Pancreas (tissue), 10 donors: Measurements from ENCODE around the gene ARL6. TPM values are rescaled to one million over a fixed set of nuclear protein-coding genes. Genes with fewer than 3 reads are reported as not detected.

Experiments
- ATAC-seq, 4 donors: fragments of 200-7000 bp; cut with Tn5 transposase; one replicate each; pipeline versions ENCODE4 v1.8.0 to v1.9.1; 2020; ENCODE audit warnings: mild to moderate bottlenecking in 4 of 4, moderate library complexity in 4 of 4
- DNase-seq, 6 donors: peaks; one replicate each; pipeline ENCODE4 v3.0.0-alpha.2; 2020
- FAIRE-seq: peaks from 2 replicates; lab custom pipeline; 2012; peaks lifted over from hg19 to GRCh38; lab: Jason Lieb, UNC
- H3K27ac ChIP-seq, 4 donors: fragments of 200-600 bp; sonication (generic); 1 replicate in 3 of 4; 2 replicates in 1 of 4; pipeline versions ENCODE4 v1.5.0 to v1.8.0; 2020
- H3K27me3 ChIP-seq, 4 donors: fragments of 200-600 bp; one replicate each; pipeline ENCODE4 v1.8.0; 2021
- H3K36me3 ChIP-seq, 3 donors: fragments of 200-600 bp; sonication (generic) in 1 of 3; one replicate each; pipeline versions ENCODE4 v1.5.0 to v1.8.0; 2020 to 2021
- H3K4me1 ChIP-seq, 3 donors: fragments of 200-600 bp; one replicate each; pipeline ENCODE4 v1.8.0; 2021
- H3K4me3 ChIP-seq, 4 donors: fragments of 200-600 bp; sonication (generic) in 2 of 4; one replicate each; pipeline versions ENCODE4 v1.5.0 to v1.8.0; 2020 to 2021
- H3K9me3 ChIP-seq, 4 donors: fragments of 200-600 bp; one replicate each; pipeline ENCODE4 v1.8.0; 2021
- WGBS, 2 donors: extraction: QIAGEN DNeasy Blood & Tissue Kit; methylation state at CpG; one replicate each; pipeline ENCODE4 v1.1.7; 2013; 5-methylcytosine and 5-hydroxymethylcytosine counted together
- intact Hi-C, 3 donors: fragments of 100-400 bp; cut with DNase I; formaldehyde crosslinking; loops; one replicate each; pipeline versions ENCODE4 v1.11.1 to v1.14.2; 2022
- polyA plus RNA-seq, 2 donors: library from polyadenylated mRNA; stranded (reverse); fragments of 200-250 nt; gene quantifications; one replicate each; pipeline ENCODE4 v1.2.3, GENCODE V29; 2013
- total RNA-seq, 6 donors: library from RNA; stranded (reverse); fragmentation: NEBNext Ultra II Directional in 4 of 6; extraction: Animal tissue kit (Norgen Biotek cat#: 25700) in 4 of 6; gene quantifications; one replicate each; pipeline versions ENCODE4 v1.2.1 to v1.2.4, GENCODE V29; 2021 to 2023
- TF ChIP-seq, protein P1 (sequence below), 4 donors: fragments of 200-600 bp; sonication (generic) in 3 of 4; IDR thresholded peaks; one replicate each; pipeline versions ENCODE4 v1.5.0 to v1.8.0; 2021; ENCODE audit warnings: antibody characterized with exemption in 4 of 4
- donor health status: healthy with polysubstance abuse.
- donor health status: DM: no; HTN: no; CAD: no; lungs with moderate emphysema.
- donor health status: DM: no; HTN: no; CAD: no.
- donor health status: control.
- donor health status: control.
- donor health status: Bipolar disorder and iron deficiency.
- donor health status: DM: yes; HTN: yes; CAD: no.
- donor health status: DM: no; HTN: no; CAD: no.
- donor health status: DM: no; HTN: no; CAD: no.
- donor health status: DM: yes; HTN: yes; CAD: no.

ARL6 gene
- total and polyA plus RNA-seq, 8 donors, result 1.5 to 6.7 (median 2.8) TPM

DNA sequence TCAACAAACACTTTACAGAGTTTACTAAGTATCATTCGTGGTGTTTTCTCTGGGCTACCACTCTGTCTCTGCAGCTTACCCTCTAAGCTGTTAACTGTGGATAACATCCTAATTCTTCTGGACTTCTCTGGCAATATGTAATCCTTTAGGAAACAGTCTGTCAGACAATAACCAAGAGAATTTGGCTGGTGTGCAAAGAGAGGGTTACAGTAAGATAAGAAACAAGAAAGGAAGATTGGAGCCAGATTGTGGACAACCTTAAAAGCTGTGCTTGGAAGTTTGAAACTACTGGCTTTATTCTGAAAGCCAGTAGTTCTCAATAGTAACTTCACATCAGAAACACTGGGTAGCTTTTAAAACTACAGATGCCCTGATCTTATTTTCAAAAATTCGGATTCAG lies 778 bp downstream of the ARL6 start:
- intact Hi-C loops, result no loop called here
- no peak for ATAC-seq
- DNase-seq, result no peak
- TF ChIP-seq, protein P1, sequence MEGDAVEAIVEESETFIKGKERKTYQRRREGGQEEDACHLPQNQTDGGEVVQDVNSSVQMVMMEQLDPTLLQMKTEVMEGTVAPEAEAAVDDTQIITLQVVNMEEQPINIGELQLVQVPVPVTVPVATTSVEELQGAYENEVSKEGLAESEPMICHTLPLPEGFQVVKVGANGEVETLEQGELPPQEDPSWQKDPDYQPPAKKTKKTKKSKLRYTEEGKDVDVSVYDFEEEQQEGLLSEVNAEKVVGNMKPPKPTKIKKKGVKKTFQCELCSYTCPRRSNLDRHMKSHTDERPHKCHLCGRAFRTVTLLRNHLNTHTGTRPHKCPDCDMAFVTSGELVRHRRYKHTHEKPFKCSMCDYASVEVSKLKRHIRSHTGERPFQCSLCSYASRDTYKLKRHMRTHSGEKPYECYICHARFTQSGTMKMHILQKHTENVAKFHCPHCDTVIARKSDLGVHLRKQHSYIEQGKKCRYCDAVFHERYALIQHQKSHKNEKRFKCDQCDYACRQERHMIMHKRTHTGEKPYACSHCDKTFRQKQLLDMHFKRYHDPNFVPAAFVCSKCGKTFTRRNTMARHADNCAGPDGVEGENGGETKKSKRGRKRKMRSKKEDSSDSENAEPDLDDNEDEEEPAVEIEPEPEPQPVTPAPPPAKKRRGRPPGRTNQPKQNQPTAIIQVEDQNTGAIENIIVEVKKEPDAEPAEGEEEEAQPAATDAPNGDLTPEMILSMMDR (IDR thresholded peaks at IDR 0.05), result no peak
- H3K36me3 ChIP-seq, result no peaks in the 10 kb centered on the region
- no peak for FAIRE-seq
- H3K9me3 ChIP-seq, result no peaks in the 10 kb centered on the region
- H3K4me1 ChIP-seq, result peaks cover 9 to 27% (median 13%) of the 10 kb centered on the region in 3 donors
- 6 to 9% methylated on average over 2 of the region's 2 CpGs for WGBS, 2 donors
- H3K27ac ChIP-seq, result no peak overlapping the region
- H3K4me3 ChIP-seq, result peak overlapping the region in 1 of 4 donors; percentile 81
- H3K27me3 ChIP-seq, result no peaks in the 10 kb centered on the region

DNA sequence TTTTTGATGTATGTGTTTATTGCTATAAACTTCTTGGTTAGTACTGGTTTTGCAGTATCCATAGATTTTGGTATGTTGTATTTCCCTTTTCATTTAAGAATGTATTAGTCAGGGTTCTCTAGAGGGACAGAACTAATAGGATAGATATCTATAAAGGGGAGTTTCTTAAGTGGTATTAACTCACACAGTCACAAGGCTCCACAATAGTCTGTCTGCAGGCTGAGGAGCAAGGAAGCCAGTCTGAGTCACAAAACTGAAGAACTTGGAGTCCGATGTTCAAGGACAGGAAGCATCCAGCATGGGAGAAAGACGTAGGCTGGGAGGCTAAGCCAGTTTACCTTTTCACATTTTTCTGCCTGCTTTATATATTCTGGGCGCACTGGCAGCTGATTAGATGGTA lies 8.4 kb downstream of the ARL6 start:
- intact Hi-C loops, result loop anchor here in 1 of 3 donors (10.0 kb wide), 1 partner anchor 1792 kb away; no protein-coding TSS in a partner anchor
- no peak for ATAC-seq
- Histone ChIP-seq H3K36me3 (no peaks in the 10 kb centered on the region), H3K4me1 (peaks cover 0 to 11% (median 0%) of the 10 kb centered on the region in 3 donors), H3K4me3 (no peak overlapping the region), H3K27ac (no peak overlapping the region), H3K9me3 (no peaks in the 10 kb centered on the region), H3K27me3 (no peaks in the 10 kb centered on the region)
- WGBS, 2 donors, result 83 to 91% methylated on average over 3 of the region's 3 CpGs
- no peak for DNase-seq
- FAIRE-seq, result no peak
- TF ChIP-seq, protein P1 (IDR thresholded peaks at IDR 0.05), result no peak

DNA sequence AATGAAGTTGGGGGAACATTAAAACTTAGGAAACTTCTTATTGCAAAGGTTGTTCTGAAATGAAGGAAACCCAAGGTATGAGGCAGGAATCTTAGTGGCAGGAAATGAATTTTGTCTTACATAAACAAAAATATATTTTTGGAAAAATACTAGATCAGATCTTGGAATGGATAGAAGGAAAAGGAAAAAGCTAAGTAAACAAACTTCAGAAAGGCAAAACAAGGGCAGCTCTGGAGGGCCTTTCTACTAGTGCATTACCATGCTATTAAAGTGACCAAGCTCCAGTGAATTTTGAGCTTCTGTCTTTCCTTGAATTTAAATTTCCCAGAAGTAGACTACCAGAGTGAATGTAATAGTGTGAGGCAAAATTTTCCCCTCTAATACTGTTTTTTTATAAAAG lies 13.6 kb downstream of the ARL6 start:
- Histone ChIP-seq H3K4me1 (peaks cover 0 to 5% (median 0%) of the 10 kb centered on the region in 3 donors), H3K27me3 (no peaks in the 10 kb centered on the region), H3K9me3 (no peaks in the 10 kb centered on the region), H3K36me3 (no peaks in the 10 kb centered on the region), H3K4me3 (no peak overlapping the region), H3K27ac (no peak overlapping the region)
- TF ChIP-seq, protein P1 (IDR thresholded peaks at IDR 0.05), result no peak
- DNase-seq (no peak), FAIRE-seq (no peak), ATAC-seq (no peak)
- intact Hi-C loops, result loop anchor here in 1 of 3 donors (10.0 kb wide), 1 partner anchor 1787 kb away; no protein-coding TSS in a partner anchor

DNA sequence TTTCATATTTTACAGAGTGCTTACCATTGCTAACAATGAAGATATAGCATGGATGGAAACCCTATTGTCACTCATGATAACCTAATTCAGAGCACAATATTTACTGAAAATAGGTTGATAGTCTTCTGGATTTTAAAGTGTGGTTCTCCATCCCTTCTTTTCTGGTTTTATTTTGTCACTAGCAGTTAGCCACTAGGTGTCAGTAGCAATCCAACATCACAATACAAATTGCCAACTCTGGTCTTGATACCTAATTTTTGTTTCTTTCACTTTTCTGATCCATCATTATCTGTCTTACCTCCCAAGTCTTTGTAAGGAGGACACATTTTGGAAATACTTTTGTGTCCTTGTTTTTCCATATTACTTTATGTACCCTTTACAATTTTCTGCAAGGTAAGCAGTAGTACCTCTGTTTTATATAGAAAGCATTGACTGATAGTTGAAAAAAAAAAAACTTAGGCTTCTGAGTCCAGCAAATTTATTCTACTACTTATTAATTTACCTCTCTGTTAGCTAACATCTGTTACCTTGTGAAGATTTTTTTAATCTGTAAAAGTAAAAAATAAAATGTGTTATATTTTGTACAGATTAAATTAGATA lies 29.0 kb downstream of the ARL6 start:
- Histone ChIP-seq H3K27ac (no peak overlapping the region), H3K9me3 (no peaks in the 10 kb centered on the region), H3K4me1 (no peaks in the 10 kb centered on the region), H3K4me3 (no peak overlapping the region), H3K27me3 (no peaks in the 10 kb centered on the region), H3K36me3 (no peaks in the 10 kb centered on the region)
- FAIRE-seq, result peak; percentile 91
- intact Hi-C loops, result loop anchor here (5.0 to 10.0 kb wide), 2 partner anchors 221 to 229 kb away; no protein-coding TSS in a partner anchor
- TF ChIP-seq, protein P1 (IDR thresholded peaks at IDR 0.05), result peak; percentile 40 to 74 (median 64)
- ATAC-seq, result peak in 3 of 4 donors; percentile 75 to 78 (median 78)
- DNase-seq, result peak in 1 of 6 donors; percentile 11

DNA sequence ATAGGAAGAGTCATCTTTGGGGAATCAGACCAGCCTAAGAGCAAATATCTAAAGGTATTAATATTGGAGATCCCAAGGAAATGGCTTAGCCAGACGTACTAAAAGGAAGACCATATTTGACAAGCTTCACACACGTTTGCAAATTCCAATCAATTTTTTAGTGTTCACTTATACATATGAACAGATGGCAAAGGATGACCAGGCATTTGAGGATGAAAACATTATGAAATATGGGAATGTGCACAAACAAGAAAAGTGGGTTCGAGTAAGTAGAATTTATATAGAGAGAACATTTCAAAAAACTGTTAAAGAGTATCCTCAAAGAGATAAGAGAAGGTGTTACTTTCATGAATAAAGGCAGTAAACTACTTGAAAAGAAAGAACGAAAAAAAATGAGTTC lies 31.4 kb downstream of the ARL6 start:
- Histone ChIP-seq H3K27ac (no peak overlapping the region), H3K4me3 (no peak overlapping the region), H3K9me3 (no peaks in the 10 kb centered on the region), H3K27me3 (no peaks in the 10 kb centered on the region), H3K36me3 (no peaks in the 10 kb centered on the region), H3K4me1 (no peaks in the 10 kb centered on the region)
- no peak for ATAC-seq
- no peak for DNase-seq
- no peak for FAIRE-seq
- intact Hi-C loops, result loop anchor here in 1 of 3 donors (10.0 kb wide), 1 partner anchor 219 kb away; no protein-coding TSS in a partner anchor
- TF ChIP-seq, protein P1 (IDR thresholded peaks at IDR 0.05), result no peak
- WGBS, 2 donors, result 80 to 86% methylated on average over 4 of the region's 4 CpGs
